ELR (cell line): ENCODE results near the gene IL17RC.
"Not testable (repeated sequence)": the region's sequence is repeated elsewhere in the genome, so short reads cannot be mapped to it uniquely, and the experiment has no call there.

Source experiments
- DNase-seq: peaks from one replicate; pipeline ENCODE4 v3.0.0-alpha.2; 2015; ENCODE audit warnings: low read depth

Gene IL17RC

DNA sequence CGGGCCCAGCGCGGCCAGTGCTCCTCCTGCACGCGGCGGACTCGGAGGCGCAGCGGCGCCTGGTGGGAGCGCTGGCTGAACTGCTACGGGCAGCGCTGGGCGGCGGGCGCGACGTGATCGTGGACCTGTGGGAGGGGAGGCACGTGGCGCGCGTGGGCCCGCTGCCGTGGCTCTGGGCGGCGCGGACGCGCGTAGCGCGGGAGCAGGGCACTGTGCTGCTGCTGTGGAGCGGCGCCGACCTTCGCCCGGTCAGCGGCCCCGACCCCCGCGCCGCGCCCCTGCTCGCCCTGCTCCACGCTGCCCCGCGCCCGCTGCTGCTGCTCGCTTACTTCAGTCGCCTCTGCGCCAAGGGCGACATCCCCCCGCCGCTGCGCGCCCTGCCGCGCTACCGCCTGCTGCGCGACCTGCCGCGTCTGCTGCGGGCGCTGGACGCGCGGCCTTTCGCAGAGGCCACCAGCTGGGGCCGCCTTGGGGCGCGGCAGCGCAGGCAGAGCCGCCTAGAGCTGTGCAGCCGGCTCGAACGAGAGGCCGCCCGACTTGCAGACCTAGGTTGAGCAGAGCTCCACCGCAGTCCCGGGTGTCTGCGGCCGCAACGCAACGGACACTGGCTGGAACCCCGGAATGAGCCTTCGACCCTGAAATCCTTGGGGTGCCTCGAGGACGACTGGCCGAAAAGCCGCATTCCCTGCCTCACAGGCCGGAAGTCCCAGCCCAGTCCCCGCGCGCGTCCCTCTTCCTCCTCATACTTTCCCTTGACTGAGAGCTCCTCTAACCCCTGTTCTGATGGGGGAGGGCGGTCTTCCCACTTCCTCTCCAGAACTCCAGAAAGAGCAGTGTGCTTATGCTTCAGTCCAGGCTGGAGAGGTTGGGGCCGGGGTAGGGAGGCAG lies 1.4 kb upstream of the IL17RC start:
- DNase-seq = peak; percentile 71

DNA sequence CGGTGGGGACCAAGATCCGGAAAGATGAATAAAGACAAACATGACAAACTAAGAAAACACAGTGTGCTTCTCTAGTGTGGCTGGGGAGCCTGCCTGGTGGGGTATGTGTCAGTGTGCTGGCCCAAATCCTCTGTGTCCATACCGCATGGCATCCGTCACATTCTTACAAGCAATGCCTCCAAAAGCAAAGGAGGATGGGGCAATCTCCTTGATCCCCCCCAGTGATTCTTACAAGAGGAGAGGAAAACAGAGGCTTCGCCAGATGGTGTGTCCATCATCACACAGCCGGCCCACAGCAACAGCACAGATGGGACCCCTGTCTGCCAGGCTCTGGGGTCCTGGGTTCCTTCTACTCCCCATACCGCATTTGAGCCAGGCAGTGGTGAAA lies 558 bp upstream of the IL17RC start:
- DNase-seq = peak; percentile 56

DNA sequence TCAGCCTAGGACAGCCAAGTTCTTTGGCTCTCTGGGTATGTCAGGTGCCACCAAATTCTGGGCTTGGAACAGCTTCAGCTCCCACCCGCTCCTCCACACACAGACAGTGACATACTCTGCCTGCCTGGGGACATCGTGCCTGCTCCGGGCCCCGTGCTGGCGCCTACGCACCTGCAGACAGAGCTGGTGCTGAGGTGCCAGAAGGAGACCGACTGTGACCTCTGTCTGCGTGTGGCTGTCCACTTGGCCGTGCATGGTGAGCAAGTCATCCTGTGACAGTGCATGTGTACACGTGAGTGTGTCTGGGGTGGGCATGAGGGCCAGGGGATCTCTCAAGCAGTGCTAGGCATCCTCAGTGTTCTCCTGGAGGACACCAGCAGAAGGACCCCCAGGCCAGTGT lies 922 bp downstream of the IL17RC start:
- DNase-seq = no peak

DNA sequence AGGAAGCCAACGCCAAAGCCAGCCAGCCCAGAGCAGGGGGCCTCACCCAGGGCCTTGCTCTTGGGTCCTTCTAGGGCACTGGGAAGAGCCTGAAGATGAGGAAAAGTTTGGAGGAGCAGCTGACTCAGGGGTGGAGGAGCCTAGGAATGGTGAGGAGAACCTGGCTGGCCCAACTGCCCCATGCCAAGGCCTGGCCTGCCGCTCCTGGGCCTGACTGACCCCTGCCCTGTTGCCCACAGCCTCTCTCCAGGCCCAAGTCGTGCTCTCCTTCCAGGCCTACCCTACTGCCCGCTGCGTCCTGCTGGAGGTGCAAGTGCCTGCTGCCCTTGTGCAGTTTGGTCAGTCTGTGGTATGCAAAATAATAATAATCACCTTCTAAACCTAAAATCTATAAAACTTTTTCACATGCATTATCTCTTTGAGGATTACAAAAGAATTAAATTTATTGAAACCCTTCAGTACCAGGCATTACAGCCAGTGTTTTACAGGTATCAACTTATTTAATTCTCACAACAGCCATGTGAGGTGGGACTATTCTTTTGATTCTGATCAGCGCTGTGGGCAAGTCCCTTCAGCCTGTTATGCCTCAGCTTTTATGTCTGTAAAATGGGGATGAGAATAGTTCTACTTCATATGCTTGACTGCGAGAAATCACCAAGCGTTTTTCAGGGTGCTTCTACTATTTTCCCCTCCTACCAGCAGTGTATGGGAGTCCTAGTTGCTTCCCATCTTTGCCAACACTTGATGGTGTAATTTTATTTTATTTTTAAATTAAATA lies 1.6 kb downstream of the IL17RC start:
- DNase-seq = no peak

DNA sequence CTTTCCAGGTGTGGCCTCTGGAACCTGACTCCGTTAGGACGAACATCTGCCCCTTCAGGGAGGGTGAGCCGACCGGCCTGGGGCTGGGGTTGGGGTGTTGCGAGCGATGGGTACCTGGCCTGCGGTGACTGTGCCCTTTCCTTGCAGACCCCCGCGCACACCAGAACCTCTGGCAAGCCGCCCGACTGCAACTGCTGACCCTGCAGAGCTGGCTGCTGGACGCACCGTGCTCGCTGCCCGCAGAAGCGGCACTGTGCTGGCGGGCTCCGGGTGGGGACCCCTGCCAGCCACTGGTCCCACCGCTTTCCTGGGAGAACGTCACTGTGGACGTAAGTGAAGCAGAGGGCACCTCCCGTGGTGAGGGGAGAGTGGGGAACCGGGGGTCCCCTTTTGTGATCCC lies 11.3 kb downstream of the IL17RC start:
- no peak for DNase-seq

DNA sequence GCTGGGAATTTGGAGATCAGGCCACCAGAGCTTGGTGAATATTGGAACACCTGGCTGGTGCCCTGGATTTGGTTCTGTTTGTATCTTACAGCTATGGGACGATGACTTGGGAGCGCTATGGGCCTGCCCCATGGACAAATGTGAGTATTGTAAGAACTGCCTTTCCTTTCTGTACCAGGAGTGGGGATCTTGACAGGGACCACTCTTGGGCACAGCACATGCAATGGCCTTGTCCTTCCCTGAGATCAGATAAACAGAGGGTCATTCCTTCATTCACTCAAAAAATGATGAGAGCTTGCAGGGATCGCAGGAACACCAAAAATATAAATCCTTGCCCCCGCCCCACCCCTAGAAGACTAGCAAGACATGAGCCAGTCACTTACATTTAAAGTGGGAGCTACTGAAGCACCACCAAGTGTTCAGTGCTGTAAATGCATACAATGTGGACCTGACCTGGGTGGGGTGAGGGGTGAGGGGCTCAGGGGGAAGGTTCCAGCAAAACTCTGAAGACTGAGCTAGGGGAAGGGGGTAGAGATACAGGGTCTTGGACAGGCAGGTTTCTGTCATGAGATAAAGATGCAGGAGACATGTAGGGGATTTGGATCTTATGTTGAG lies 14.0 kb downstream of the IL17RC start:
- peak; percentile 17 for DNase-seq

DNA sequence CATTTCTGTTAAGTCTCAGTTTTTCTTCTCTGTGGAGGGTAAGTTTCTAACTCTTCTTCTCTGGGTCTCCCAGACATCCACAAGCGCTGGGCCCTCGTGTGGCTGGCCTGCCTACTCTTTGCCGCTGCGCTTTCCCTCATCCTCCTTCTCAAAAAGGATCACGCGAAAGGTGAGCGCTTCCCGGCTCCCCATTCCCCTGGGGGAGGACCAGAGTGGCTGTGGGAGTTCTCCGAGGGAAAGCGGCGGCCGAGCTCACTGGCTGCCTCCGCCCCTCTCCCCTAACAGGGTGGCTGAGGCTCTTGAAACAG lies 15.6 kb downstream of the IL17RC start:
- no peak for DNase-seq

DNA sequence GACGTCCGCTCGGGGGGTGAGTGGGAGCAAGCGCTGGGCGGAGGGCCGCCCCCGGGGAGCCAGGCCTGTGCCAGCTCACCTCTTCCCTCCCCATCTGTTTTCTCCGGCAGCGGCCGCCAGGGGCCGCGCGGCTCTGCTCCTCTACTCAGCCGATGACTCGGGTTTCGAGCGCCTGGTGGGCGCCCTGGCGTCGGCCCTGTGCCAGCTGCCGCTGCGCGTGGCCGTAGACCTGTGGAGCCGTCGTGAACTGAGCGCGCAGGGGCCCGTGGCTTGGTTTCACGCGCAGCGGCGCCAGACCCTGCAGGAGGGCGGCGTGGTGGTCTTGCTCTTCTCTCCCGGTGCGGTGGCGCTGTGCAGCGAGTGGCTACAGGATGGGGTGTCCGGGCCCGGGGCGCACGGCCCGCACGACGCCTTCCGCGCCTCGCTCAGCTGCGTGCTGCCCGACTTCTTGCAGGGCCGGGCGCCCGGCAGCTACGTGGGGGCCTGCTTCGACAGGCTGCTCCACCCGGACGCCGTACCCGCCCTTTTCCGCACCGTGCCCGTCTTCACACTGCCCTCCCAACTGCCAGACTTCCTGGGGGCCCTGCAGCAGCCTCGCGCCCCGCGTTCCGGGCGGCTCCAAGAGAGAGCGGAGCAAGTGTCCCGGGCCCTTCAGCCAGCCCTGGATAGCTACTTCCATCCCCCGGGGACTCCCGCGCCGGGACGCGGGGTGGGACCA lies 16.1 kb downstream of the IL17RC start:
- peak; percentile 84 for DNase-seq

DNA sequence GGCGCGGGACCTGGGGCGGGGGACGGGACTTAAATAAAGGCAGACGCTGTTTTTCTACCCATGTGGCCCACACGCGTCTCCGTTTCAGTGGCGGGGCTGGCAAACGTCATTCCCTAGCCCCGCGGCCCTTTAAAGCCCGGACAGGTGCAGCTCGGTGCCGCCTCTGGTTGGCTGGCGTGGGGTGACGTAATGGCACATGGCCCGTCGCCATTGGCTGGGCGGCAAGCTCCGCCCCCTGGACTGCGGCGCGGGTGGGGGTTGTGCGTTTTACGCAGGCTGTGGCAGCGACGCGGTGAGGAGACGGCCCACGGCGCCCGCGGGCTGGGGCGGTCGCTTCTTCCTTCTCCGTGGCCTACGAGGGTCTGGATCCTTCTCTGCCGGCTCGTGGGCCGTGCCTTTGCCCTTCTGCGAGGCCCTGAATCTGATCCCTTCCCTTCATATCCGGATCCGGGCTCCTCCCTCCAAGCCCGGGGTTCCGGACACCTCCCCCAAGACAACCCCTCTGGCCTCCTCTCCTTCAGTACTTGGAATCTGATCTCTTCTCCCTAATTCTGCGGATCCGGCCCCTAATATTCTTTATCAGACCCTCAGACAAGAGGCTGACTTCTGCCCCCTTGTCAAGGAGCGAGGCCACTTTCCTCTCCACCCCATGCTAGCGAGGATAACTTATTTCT lies 16.8 kb downstream of the IL17RC start, which contains the start of gene CRELD1:
Gene CRELD1, plus strand, starts transcription at position 274 of the 674 bp plus-strand sequence. CDS start 605 bp downstream, outside the sequence.
- peak; percentile 90 for DNase-seq

DNA sequence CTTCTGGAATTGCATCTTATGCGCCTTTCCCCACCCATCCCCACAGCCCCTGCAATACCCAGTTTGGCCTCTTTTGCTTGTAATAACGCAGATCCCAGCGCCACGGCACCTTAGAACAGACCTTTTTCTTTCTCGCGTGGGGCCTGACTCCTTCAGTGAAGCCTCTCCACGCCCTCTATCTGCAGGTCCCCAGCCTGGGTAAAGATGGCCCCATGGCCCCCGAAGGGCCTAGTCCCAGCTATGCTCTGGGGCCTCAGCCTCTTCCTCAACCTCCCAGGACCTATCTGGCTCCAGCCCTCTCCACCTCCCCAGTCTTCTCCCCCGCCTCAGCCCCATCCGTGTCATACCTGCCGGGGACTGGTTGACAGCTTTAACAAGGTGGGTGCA lies 17.3 kb downstream of the IL17RC start:
- DNase-seq = peak; percentile 49

DNA sequence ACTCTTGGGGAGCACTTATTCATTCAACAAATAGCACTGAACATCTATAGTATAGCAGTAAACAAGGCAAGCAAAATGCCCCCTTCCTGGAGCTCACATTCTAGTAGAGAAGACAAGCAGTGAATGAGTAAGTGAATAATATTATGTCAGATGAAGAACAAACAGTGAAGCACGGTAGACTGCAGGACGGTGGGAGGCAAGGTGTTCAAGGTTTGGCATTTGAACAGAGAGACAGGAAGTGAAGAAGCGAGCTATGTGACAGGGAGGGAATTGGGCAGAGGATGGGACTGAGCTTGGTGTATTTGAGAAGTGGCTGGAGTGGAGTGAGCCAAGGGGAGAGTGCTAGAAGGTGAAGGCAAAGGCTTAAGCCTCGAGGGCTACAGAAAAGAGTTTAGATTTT lies 18.1 kb downstream of the IL17RC start:
- DNase-seq = no peak

DNA sequence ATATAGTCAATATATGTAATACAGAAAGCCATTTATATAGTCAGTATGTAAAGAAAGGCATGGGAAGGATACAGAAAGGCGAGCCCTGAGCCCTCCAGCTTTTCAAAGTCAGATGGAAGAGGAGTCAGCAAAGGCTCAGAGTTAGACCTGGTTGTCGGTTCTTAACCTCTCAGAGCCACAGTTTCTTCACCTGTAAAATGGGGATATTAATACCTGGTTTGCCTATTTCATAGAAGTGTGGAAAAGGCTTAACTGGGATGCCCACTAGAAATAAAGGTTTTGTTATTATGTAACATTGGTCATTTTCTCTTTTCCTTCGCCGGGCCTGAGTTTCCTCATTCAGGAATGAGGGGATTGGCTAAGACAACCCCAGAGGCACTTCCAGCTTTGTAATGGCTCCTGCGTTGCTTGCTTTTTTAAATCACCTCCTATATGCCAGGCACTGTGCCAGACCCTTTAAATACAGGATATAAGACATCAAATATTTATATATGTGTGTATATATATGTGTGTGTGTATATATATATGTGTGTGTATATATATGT lies 19.1 kb downstream of the IL17RC start:
- no peak for DNase-seq

DNA sequence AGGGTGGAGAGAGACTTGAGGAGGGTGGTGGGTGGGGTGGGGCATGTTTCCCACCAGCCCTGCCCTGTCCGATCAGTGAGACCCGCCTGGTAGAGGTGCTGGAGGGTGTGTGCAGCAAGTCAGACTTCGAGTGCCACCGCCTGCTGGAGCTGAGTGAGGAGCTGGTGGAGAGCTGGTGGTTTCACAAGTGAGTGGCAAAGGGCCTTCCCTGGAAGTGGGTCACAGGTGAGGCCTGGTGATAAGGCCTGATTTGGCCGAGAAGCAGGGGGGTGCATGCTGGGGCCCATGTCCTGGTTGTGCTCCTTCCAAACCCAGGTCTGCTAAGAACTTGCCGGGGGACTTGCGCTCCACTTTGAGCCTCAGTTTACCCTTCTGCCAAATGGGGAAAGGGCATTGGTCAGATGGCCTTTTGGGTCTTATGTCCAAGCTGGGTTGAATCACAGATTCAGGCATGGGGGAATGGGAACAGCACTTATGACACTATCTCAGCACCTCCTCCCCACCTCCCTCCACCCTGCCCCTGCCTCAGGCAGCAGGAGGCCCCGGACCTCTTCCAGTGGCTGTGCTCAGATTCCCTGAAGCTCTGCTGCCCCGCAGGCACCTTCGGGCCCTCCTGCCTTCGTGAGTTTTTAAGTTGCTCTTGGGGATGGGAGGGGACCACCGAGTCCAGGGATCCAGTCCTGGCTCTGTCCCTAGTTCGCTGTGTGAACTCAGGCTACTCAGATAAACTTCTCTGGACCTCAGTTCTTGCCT lies 20.8 kb downstream of the IL17RC start:
- no peak for DNase-seq

DNA sequence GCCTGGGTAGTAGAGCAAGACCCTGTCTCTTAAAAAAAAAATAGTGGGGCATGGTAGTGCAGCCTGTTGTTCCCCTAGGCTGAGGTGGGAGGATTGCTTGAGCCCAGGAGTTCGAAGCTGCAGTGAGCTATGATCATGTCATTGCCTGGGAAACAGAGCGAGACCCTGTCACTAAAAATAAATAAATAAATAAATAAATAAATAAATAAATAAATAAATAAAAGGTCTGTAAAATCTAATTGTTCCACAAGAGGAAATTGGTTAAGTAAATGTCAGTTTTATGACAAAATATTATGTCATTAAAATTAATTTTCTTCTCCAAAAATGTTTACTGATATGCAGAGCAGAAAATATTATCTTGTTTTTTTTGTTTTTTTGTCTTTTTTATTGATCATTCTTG lies 22.1 kb downstream of the IL17RC start:
- no peak for DNase-seq

DNA sequence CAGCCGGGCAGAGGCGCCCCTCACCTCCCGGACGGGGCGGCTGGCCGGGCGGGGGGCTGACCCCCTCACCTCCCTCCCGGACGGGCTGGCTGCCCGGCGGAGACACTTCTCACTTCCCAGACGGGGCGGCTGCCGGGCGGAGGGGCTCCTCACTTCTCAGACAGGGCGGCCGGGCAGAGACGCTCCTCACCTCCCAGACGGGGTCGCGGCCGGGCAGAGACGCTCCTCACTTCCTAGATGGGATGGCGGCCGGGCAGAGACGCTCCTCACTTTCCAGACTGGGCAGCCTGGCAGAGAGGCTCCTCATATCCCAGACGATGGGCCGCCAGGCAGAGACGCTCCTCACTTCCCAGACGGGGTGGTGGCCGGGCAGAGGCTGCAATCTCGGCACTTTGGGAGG lies 23.0 kb downstream of the IL17RC start:
- DNase-seq = not testable (repeated sequence)

DNA sequence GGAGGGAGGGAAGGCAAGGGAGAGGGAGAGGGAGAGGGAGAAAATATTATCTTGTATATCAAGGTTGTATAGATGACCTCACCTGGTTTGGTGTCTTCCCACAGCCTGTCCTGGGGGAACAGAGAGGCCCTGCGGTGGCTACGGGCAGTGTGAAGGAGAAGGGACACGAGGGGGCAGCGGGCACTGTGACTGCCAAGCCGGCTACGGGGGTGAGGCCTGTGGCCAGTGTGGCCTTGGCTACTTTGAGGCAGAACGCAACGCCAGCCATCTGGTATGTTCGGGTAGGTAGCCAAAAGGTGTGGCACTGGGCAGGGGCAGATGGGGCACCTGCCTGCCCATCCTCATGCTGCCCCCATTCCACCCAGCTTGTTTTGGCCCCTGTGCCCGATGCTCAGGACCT lies 23.8 kb downstream of the IL17RC start:
- no peak for DNase-seq

DNA sequence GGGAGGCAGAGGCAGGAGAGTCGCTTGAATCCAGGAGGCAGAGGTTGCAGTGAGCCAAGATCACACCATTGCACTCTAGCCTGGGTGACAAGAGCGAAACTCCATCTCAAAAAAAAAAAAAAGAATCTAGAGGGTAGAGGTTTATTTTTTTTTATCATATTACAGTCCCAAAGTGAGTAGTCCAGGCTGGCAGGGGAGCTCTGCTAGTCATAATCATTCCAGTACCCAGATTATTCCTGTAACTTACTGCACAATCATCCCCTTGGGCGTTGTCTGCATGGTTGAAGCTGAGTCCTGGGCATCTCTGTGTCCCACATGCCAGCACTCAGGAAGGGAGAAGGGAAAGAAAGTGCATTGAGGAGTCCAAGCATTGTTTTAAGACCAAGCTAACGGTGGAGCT lies 25.3 kb downstream of the IL17RC start:
- no peak for DNase-seq

DNA sequence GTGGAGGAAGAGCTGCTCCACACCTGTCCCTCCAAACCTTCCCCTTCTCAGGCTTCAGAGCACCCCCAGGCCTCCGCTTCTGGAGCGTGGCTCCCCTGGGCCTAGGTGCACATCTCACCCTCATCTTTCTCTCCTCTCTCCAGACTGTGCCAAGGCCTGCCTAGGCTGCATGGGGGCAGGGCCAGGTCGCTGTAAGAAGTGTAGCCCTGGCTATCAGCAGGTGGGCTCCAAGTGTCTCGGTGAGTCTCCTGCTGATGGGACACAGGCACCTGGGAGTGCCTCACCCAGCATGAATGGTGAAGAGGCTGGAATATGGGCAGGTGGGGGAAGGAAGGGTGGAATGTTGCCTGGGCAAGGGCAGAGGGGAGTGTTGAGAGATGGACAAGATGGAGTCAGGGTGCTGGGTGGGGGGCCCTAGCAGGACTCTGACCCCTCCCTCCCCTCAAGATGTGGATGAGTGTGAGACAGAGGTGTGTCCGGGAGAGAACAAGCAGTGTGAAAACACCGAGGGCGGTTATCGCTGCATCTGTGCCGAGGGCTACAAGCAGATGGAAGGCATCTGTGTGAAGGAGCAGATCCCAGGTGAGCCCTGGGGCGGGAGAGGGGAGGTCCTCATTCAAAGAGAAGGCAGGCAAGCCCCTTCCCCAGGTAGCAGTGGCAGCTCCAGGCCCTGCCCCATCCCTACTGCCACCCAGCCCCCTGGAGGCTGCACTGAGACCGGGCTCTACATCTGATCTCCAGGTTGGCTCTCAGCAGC lies 26.2 kb downstream of the IL17RC start:
- DNase-seq = no peak

DNA sequence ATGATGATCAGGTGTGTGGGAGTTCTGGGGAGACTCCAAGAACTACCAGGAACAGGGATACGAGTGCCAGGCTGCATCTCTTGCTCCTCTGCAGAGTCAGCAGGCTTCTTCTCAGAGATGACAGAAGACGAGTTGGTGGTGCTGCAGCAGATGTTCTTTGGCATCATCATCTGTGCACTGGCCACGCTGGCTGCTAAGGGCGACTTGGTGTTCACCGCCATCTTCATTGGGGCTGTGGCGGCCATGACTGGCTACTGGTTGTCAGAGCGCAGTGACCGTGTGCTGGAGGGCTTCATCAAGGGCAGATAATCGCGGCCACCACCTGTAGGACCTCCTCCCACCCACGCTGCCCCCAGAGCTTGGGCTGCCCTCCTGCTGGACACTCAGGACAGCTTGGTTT lies 27.4 kb downstream of the IL17RC start:
- no peak for DNase-seq

DNA sequence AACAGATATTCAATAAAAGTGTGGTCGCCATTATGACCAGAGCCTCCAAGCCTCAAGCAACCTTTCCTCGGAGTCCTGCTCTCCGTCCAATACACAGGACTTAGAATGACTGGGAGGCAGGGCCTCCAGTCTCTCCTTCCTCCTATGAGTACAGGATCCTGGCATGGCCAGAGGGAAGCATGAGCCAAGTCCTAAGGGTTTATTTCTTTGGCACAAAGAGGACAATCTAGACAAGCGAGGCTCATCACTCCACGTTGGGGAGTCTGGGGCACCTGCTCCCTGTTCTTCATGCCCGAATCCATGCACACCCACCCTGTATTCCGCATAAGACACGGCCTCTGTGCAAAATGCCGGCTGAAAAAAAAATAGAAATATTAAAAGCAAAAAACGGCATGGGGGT lies 28.5 kb downstream of the IL17RC start:
- DNase-seq = no peak
